ENCODE data around the gene AHCYL2. TPM values are rescaled to one million over a fixed set of nuclear protein-coding genes. Genes with fewer than 3 reads are reported as not detected.

AHCYL2 gene
- polyA plus RNA-seq, 3 donors, result 10.7 to 14.6 (median 12.1) TPM

GRCh38 chr7:129315960-129316359 lies 91.1 kb downstream of the AHCYL2 start:
- Mint-ChIP-seq H3K4me3 (no peak overlapping the region), H3K27me3 (ENCODE audit: low read depth in 3 of 3) (no peaks in the 10 kb centered on the region), H3K4me1 (no peaks in the 10 kb centered on the region), H3K36me3 (peaks cover 19 to 21% of the 10 kb centered on the region in 2 donors), H3K27ac (no peak overlapping the region), H3K9me3 (no peaks in the 10 kb centered on the region)
- H3K27me3 ChIP-seq (ENCODE audit: control insufficient read depth in 2 of 2, insufficient read depth in 2 of 2, low read length in 2 of 2), result no peaks in the 10 kb centered on the region
- H3K27ac ChIP-seq (ENCODE audit: low read depth in 1 of 2, low read length in 2 of 2), result no peak overlapping the region
- no peaks in the 10 kb centered on the region for H3K4me1 ChIP-seq (ENCODE audit: control insufficient read depth in 1 of 2, insufficient read depth in 2 of 2, low read length in 2 of 2)
- H3K4me2 ChIP-seq (replicated peaks; ENCODE audit: extremely low read depth, low read length, poor library complexity, severe bottlenecking), result no peak overlapping the region
- no peak overlapping the region for H3K4me3 ChIP-seq (replicated peaks in 1 of 3; ENCODE audit: low read depth in 2 of 3, low read length in 3 of 3)
- no peak overlapping the region for H2AFZ ChIP-seq (ENCODE audit: insufficient read depth, low read depth, low read length, poor library complexity, severe bottlenecking)
- peaks cover 0 to 7% of the 10 kb centered on the region in 2 donors for H3K36me3 ChIP-seq (replicated peaks in 1 of 2; ENCODE audit: control insufficient read depth in 1 of 2, insufficient read depth in 2 of 2, low read length in 2 of 2)
- H3K9ac ChIP-seq (ENCODE audit: insufficient read depth, low read length, poor library complexity, severe bottlenecking), result no peak overlapping the region
- no peak for TF ChIP-seq CTCF (IDR thresholded peaks at IDR 0.05)
- H3K9me3 ChIP-seq (replicated peaks in 1 of 2; ENCODE audit: control insufficient read depth in 1 of 2, insufficient read depth in 1 of 2, low read length in 2 of 2), result no peaks in the 10 kb centered on the region
- no peaks in the 10 kb centered on the region for H3K79me2 ChIP-seq (ENCODE audit: insufficient read depth, low read length)
- no peaks in the 10 kb centered on the region for H4K20me1 ChIP-seq (ENCODE audit: insufficient read depth, low read length)
- intact Hi-C loops (cut with micrococcal nuclease), result no loop called here
- 100% methylated on average over 2 of the region's 2 CpGs for WGBS (ENCODE audit: insufficient coverage)
- DNase-seq, result no peak

GRCh38 chr7:129317450-129317849 lies 92.6 kb downstream of the AHCYL2 start:
- peaks cover 0 to 3% (median 0%) of the 10 kb centered on the region in 7 donors for H3K9me3 Mint-ChIP-seq
- no peak overlapping the region for H3K4me3 Mint-ChIP-seq
- WGBS (ENCODE audit: insufficient coverage), result 96% methylated on average over 2 of the region's 2 CpGs
- no peak for TF ChIP-seq CTCF (IDR thresholded peaks at IDR 0.05)
- H3K4me2 ChIP-seq (replicated peaks; ENCODE audit: extremely low read depth, low read length, poor library complexity, severe bottlenecking), result no peak overlapping the region
- no peaks in the 10 kb centered on the region for H4K20me1 ChIP-seq (ENCODE audit: insufficient read depth, low read length)
- peaks cover 20 to 25% of the 10 kb centered on the region in 2 donors for H3K36me3 Mint-ChIP-seq
- H3K4me1 Mint-ChIP-seq, result no peaks in the 10 kb centered on the region
- H3K27me3 Mint-ChIP-seq (ENCODE audit: low read depth in 3 of 3), result no peaks in the 10 kb centered on the region
- no peaks in the 10 kb centered on the region for H3K27me3 ChIP-seq (ENCODE audit: control insufficient read depth in 2 of 2, insufficient read depth in 2 of 2, low read length in 2 of 2)
- DNase-seq, result no peak
- peaks cover 0 to 1% of the 10 kb centered on the region in 2 donors for H3K9me3 ChIP-seq (replicated peaks in 1 of 2; ENCODE audit: control insufficient read depth in 1 of 2, insufficient read depth in 1 of 2, low read length in 2 of 2)
- H3K4me1 ChIP-seq (ENCODE audit: control insufficient read depth in 1 of 2, insufficient read depth in 2 of 2, low read length in 2 of 2), result no peaks in the 10 kb centered on the region
- peaks cover 0 to 7% of the 10 kb centered on the region in 2 donors for H3K36me3 ChIP-seq (replicated peaks in 1 of 2; ENCODE audit: control insufficient read depth in 1 of 2, insufficient read depth in 2 of 2, low read length in 2 of 2)
- H3K4me3 ChIP-seq (replicated peaks in 1 of 3; ENCODE audit: low read depth in 2 of 3, low read length in 3 of 3), result no peak overlapping the region
- H3K27ac Mint-ChIP-seq, result no peak overlapping the region
- no peak overlapping the region for H3K27ac ChIP-seq (ENCODE audit: low read depth in 1 of 2, low read length in 2 of 2)
- no peaks in the 10 kb centered on the region for H3K79me2 ChIP-seq (ENCODE audit: insufficient read depth, low read length)
- H2AFZ ChIP-seq (ENCODE audit: insufficient read depth, low read depth, low read length, poor library complexity, severe bottlenecking), result no peak overlapping the region
- intact Hi-C loops (cut with micrococcal nuclease), result no loop called here
- no peak overlapping the region for H3K9ac ChIP-seq (ENCODE audit: insufficient read depth, low read length, poor library complexity, severe bottlenecking)
